A673 (cell line): ENCODE measurements around the gene SMIM24.

Source experiments
- EZH2 ChIP-seq: fragments of 200-600 bp; sonication (generic); IDR thresholded peaks from 2 replicates; pipeline ENCODE4 v1.6.1; 2017; ENCODE audit warnings: borderline replicate concordance, low read depth, mild to moderate bottlenecking, mixed read lengths, antibody characterized with exemption, low read length; ENCODE audit not compliant: poor library complexity, severe bottlenecking
- TF ChIP-seq, protein P1 (sequence below): fragments of 300-800, 200-600 bp; sonication (generic); conservative IDR thresholded peaks from 2 replicates; pipeline ENCODE4 v1.5.1; 2017; ENCODE audit warnings: low read depth, mild to moderate bottlenecking, antibody characterized with exemption, low read length, moderate library complexity, mixed read lengths

DNA sequence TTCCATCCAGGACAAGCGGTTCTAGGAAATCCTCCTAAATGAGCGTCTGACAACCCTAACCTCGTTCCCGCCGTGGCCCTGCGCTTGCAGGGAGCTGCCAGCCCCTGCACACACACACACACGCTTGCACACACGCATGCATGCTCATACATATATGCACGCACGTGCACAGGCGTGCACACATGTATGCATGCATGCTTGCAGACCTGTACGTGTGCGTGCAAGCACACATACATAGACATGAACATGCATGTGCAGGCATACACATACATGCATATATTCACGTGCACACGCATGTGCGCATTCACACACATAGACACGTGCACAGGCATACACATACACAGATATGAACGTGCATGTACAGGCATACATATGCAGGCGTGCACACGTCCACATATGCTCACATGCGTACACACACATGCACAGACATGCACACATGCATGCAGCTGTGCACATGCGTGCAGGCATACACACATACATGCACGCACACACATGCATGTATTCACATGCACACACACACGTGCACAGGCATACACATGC is 35.6 kb downstream of the SMIM24 start:
- TF ChIP-seq EZH2: no peak
- TF ChIP-seq, protein P1, sequence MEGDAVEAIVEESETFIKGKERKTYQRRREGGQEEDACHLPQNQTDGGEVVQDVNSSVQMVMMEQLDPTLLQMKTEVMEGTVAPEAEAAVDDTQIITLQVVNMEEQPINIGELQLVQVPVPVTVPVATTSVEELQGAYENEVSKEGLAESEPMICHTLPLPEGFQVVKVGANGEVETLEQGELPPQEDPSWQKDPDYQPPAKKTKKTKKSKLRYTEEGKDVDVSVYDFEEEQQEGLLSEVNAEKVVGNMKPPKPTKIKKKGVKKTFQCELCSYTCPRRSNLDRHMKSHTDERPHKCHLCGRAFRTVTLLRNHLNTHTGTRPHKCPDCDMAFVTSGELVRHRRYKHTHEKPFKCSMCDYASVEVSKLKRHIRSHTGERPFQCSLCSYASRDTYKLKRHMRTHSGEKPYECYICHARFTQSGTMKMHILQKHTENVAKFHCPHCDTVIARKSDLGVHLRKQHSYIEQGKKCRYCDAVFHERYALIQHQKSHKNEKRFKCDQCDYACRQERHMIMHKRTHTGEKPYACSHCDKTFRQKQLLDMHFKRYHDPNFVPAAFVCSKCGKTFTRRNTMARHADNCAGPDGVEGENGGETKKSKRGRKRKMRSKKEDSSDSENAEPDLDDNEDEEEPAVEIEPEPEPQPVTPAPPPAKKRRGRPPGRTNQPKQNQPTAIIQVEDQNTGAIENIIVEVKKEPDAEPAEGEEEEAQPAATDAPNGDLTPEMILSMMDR: no peak
